ENCODE data around the gene AQP4. TPM values are rescaled to one million over a fixed set of nuclear protein-coding genes. Genes with fewer than 3 reads are reported as not detected.

AQP4 gene
- total RNA-seq, 1 donor from 2014 or later, result 24.6 TPM

- ATAC-seq (no peak), DNase-seq (ENCODE audit: missing footprints) (no peak)
- intact Hi-C loops (cut with DNase I), result no loop called here
Measured at GRCh38 chr18:26854292-26854881, 11.1 kb downstream of the AQP4 start.

DNA sequence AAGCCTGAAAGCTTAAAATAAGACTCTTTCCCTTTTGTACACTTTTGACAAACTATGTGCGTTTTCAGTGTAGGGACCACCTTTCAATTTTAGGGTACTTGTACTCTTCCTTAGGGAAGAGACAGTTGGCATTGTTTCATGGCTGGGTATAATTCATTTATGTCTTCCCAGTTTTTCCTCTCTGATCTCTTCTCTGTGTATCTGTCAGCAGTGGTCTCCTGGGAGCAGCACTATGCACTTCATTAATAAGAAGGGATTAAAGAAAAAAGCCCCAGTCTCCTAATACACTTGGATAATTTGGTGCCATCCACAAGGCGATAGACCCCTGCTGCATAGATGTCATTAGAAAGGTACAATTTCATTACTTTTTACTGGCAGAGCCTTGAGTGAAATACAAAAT, 12.1 kb downstream of the AQP4 start:
- intact Hi-C loops (cut with DNase I), result no loop called here
- ATAC-seq (no peak), DNase-seq (ENCODE audit: missing footprints) (no peak)

GRCh38 chr18:26843760-26844159, 21.7 kb downstream of the AQP4 start:
- no peak for DNase-seq (ENCODE audit: missing footprints)
- intact Hi-C loops (cut with DNase I), result no loop called here
- no peak for ATAC-seq

DNA sequence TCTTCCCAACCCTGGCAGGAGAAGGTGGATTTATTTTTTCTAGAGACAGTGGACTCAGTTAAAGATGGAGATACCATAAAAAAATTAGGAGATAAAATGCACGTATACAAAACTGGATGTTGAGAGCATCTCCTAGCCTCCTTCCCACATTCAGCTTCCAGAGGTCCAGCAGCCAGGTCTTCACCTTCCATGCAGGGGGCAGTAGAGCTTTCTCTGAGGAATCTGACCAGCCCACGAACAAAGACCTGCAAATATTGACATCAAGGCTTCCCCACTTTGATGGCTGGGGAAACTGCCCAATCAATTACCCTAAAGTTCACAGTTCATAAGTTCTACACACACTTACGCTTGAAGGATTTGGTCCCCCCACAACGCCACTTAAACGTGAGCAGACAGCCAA, 24.5 kb downstream of the AQP4 start:
- DNase-seq (ENCODE audit: missing footprints), result no peak
- intact Hi-C loops (cut with DNase I), result no loop called here
- ATAC-seq, result no peak

DNA sequence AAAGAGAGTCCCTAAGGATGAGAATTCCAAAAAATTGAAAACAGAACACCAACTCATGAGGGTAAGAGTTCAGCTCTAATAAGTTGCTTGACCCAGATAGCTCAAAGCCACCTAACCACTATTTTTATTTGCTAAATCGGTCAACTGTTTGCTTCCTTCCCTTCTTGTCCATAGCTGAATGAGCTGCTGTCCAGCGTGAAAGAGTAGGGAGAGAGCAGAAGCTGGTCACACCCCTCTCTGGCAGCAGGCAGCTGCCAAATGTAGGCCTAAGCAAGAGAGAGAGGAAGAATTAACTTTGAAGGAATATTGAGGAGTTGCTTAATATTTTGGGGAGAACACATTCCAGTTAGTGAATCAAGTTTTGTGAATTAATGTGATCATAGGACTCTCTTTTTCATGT, 25.9 kb downstream of the AQP4 start:
- ATAC-seq, result no peak
- no peak for DNase-seq (ENCODE audit: missing footprints)
- intact Hi-C loops (cut with DNase I), result no loop called here

DNA sequence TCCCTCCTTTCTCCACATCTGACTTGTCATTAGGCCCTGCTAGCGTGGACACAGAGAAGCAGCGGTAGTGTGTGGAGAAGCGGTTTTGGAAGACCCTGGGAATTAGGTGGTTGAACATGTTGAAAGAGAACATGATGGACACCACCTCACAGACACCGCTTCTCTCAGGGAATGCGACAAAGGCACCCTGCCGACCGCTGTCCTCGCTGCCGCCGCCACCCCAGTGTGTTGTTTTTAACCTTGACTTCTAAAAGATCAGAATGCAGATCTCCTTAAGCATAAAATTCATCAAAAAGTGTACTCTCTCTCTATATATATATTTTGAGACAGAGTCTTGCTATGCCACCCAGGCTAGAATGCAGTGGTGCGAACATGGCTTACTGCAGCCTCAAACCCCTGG, 33.2 kb downstream of the AQP4 start:
- ATAC-seq, result no peak
- intact Hi-C loops (cut with DNase I), result no loop called here
- no peak for DNase-seq (ENCODE audit: missing footprints)

- ATAC-seq (no peak), DNase-seq (ENCODE audit: missing footprints) (no peak)
- intact Hi-C loops (cut with DNase I), result no loop called here
Measured at GRCh38 chr18:26827581-26827980, 37.9 kb downstream of the AQP4 start.

- intact Hi-C loops (cut with DNase I), result no loop called here
- ATAC-seq (no peak), DNase-seq (ENCODE audit: missing footprints) (no peak)
Measured at GRCh38 chr18:26826656-26827235, 38.8 kb downstream of the AQP4 start.

DNA sequence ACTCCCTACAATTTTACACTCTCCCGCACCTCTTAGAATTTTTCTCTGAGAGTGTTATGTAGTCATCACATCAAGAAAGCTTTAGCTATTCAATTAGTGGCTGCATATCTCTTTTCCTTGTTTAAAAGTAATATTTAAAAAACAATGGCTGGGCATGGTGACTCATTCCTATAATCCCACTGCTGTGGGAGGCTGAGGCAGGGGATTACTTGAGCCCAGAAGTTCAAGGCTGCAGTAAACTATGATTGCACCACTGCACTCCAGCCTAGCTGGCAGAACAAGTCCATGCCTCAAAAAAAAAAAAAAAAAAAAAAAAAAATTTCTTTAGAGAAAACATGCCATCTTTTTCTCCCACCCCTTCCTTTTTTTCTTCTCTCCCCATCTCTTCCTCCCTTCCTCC, 44.3 kb downstream of the AQP4 start:
- intact Hi-C loops (cut with DNase I), result no loop called here
- ATAC-seq (no peak), DNase-seq (ENCODE audit: missing footprints) (no peak)

DNA sequence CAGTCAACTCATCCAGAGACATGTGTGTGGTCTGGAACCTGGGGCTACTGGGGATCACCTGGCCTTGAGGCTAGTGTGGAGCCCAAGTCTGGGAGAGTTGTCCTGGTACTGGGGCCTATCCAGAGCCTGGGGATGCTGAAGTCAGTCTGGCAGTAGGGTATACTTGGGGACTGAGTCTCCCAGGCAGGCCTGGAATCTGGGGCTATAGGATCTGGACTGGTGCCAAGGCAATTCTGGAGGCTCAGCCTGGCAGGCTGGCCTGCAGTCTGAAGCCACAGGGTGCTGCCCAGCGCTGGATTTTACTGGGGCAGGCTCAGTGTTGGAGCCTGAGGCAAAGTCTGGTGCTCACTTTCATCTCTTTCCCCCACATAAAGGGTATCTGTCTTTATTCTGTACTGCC, 46.5 kb downstream of the AQP4 start:
- intact Hi-C loops (cut with DNase I), result loop anchor here (10.0 kb wide), 1 partner anchor 476 kb away; no protein-coding TSS in a partner anchor
- DNase-seq (ENCODE audit: missing footprints), result no peak
- no peak for ATAC-seq

- DNase-seq (ENCODE audit: missing footprints) (no peak), ATAC-seq (no peak)
- intact Hi-C loops (cut with DNase I), result loop anchor here (10.0 kb wide), 1 partner anchor 476 kb away; no protein-coding TSS in a partner anchor
Measured at GRCh38 chr18:26818461-26818860, 47.0 kb downstream of the AQP4 start.

GRCh38 chr18:26813043-26813442, 52.5 kb downstream of the AQP4 start:
- no peak for ATAC-seq
- intact Hi-C loops (cut with DNase I), result loop anchor here (5.0 to 10.0 kb wide), 2 partner anchors 189 to 482 kb away; no protein-coding TSS in a partner anchor
- DNase-seq (ENCODE audit: missing footprints), result no peak

DNA sequence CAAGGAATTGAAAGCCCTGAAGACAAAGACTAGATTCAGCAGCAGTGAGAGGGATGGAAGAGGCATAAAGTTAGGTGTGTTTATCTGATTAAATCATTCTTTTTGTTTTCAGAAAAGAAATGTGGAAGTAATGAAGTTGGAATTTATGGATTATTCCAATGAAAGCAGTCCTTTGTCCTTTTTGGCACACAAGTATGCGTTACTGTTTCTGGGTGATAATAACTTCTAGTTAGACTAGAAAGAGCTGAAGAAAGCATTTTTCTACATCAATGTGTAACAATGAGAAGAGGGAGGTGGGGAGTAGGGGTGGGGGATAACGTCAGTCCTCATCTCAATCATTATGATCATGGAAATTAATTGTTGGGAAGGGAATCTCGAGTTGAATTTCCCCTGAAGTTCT, 53.0 kb downstream of the AQP4 start:
- DNase-seq (ENCODE audit: missing footprints), result no peak
- intact Hi-C loops (cut with DNase I), result loop anchor here (5.0 to 10.0 kb wide), 2 partner anchors 190 to 482 kb away; no protein-coding TSS in a partner anchor
- no peak for ATAC-seq

- ATAC-seq, result no peak
- intact Hi-C loops (cut with DNase I), result no loop called here
Measured at GRCh38 chr18:26809346-26809745, 56.2 kb downstream of the AQP4 start.

DNA sequence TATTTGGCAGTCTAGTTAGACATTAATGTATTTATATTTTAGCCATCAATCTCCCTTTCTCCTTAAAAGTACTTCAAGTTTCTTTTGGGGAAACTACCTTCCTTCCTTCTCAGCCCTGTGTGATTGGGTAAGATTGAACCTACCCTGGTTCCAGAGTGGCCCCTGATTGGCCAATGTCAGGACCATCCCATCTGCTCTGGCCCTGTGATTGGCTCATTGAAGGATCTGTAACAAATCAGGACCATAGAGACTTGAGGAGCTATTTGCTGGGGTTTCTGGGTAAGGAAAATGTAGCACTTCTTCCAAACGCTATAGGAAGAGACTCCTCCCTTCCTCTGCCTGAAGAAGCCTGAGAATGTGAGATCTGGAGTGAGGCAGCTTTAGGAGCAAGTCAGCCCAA, 59.3 kb downstream of the AQP4 start:
- ATAC-seq (no peak), DNase-seq (ENCODE audit: missing footprints) (no peak)

More at GRCh38 chr18:26809346-26809745, 56.2 kb downstream of the AQP4 start:
- no peak for DNase-seq (ENCODE audit: missing footprints)

GRCh38 chr18:26804519-26804918, 61.0 kb downstream of the AQP4 start:
- DNase-seq (ENCODE audit: missing footprints) (no peak), ATAC-seq (peak; percentile 34)
- intact Hi-C loops (cut with DNase I), result loop anchor here (5.0 kb wide), 1 partner anchor 158 kb away; no protein-coding TSS in a partner anchor

More for the DNA sequence above, 59.3 kb downstream of the AQP4 start:
- intact Hi-C loops (cut with DNase I), result no loop called here

DNA sequence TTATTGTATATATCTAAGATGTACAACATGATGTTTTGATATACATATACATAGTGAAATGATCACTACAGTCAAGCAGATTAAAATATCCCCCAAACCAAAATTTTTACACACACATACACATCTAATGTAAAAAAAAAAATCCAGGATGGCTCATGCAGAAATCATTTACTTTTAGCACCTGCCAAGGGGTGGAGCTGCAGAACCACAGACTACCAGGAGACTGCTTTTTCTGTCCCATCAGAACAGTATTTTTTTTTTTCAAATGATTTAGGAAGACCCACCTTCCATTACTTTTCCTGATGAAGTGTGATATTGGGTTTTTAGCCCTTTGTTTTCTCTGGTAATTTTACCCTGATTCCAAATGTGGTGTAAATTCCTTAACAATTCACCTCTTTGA, 61.9 kb downstream of the AQP4 start:
- intact Hi-C loops (cut with DNase I), result loop anchor here (5.0 kb wide), 1 partner anchor 159 kb away; no protein-coding TSS in a partner anchor
- DNase-seq (ENCODE audit: missing footprints), result no peak
- ATAC-seq, result no peak

DNA sequence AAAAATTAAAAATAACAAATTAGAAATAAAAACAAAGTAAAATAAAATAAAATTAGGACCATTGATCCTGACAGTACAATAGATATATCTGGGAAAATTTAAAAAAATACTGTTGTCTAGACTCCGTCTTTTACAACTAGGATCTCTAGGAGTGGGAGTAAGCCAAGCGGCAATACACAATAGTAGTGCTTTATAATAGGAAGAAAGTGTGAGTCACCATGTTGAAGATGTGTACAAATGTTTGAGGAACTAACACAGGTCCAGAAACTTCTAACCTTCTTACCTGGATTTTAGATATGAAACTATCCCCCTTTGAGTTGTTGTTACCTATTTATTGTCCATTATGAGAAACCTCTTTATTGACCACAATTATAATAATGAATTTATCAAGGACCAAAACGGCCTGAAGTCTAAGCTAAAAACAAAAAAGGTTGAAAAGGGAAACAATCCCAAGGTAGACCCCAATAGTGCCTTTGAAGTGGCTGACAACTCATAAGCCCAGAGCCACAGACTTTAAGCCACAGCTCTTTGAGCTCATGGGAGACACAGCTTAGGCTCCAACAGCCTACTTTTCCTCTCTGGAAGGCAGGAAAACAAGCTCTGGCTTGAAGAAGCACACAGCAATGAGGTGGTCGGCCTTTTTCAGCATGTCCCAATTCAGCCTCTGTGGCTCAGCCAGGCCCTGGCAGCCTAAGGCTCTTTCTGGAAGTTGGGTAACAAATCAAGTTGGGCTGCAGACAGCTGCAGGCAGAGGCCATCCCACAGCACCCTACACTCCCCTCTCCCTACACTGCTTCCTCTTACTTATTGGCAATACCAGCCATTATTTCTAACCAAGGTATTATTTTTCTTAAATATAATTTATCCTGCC, 62.9 kb downstream of the AQP4 start:
- ATAC-seq, result no peak
- DNase-seq (ENCODE audit: missing footprints), result no peak
- intact Hi-C loops (cut with DNase I), result loop anchor here (5.0 kb wide), 1 partner anchor 160 kb away; no protein-coding TSS in a partner anchor
